BLaER1 (cell line): Measurements from ENCODE around the gene MAP2K2.

Experiments used
- H3K27ac ChIP-seq: shearing (Covaris generic); formaldehyde crosslinking; 2 replicates; pipeline ENCODE4 v1.8.1; 2022
- H3K27me3 ChIP-seq: shearing (Covaris generic); formaldehyde crosslinking; 2 replicates; pipeline ENCODE4 v1.8.1; 2022
- H3K36me3 ChIP-seq: shearing (Covaris generic); formaldehyde crosslinking; 2 replicates; pipeline ENCODE4 v1.8.1; 2022
- H3K4me1 ChIP-seq: shearing (Covaris generic); formaldehyde crosslinking; 2 replicates; pipeline ENCODE4 v1.8.1; 2022
- H3K4me2 ChIP-seq: shearing (Covaris generic); formaldehyde crosslinking; 2 replicates; pipeline ENCODE4 v1.8.1; 2022
- H3K4me3 ChIP-seq: shearing (Covaris generic); formaldehyde crosslinking; 2 replicates; pipeline ENCODE4 v1.8.1; 2022
- H3K9ac ChIP-seq: shearing (Covaris generic); formaldehyde crosslinking; 2 replicates; pipeline ENCODE4 v1.8.1; 2022
- H3K9me3 ChIP-seq: shearing (Covaris generic); formaldehyde crosslinking; 2 replicates; pipeline ENCODE4 v1.8.1; 2022
- H4K20me1 ChIP-seq: shearing (Covaris generic); formaldehyde crosslinking; 2 replicates; pipeline ENCODE4 v1.8.1; 2022
- Cebpa-rat ChIP-seq: shearing (Covaris generic); IDR thresholded peaks from 2 replicates; pipeline ENCODE4 v1.8.1; 2022

MAP2K2 gene

GRCh38 chr19:4045597-4046361 is 78.1 kb downstream of the MAP2K2 start:
- peaks cover 70% of the 10 kb centered on the region for H3K36me3 ChIP-seq
- H3K4me2 ChIP-seq = no peak overlapping the region

DNA sequence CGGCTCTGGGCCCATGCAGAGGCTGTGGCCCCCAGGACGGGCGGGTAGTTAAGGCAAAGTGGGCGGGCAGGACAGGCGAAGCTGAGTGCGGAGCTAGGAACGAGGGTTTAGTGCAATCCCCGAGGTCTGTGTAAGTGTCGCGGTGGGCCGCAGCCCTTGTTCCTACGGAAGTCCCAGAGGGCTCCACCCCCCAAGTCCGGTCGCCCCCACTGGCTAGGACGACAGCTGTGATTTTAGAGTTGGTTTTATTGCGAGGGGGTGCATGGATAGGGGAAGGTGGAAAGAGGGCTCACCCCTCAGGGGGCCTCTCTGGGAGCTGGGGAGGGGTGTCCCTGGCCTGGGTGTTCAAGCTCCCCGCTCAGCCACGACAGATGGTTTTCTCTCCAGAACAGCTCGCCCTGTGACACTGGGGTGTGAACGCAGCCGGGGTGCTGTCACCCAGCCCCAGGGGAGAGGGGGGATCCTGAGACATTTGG is 78.9 kb downstream of the MAP2K2 start:
- peaks cover 87% of the 10 kb centered on the region for H4K20me1 ChIP-seq
- H3K27me3 ChIP-seq = no peaks in the 10 kb centered on the region
- no peak overlapping the region for H3K27ac ChIP-seq
- H3K4me2 ChIP-seq = no peak overlapping the region
- no peak for TF ChIP-seq Cebpa-rat
- no peak overlapping the region for H3K4me3 ChIP-seq
- H3K4me1 ChIP-seq = no peaks in the 10 kb centered on the region
- no peaks in the 10 kb centered on the region for H3K9me3 ChIP-seq
- no peak overlapping the region for H3K9ac ChIP-seq
- H3K36me3 ChIP-seq = peaks cover 68% of the 10 kb centered on the region

More at GRCh38 chr19:4045597-4046361, 78.1 kb downstream of the MAP2K2 start:
- H3K4me1 ChIP-seq = no peaks in the 10 kb centered on the region
- no peak overlapping the region for H3K9ac ChIP-seq
- H3K9me3 ChIP-seq = no peaks in the 10 kb centered on the region
- TF ChIP-seq Cebpa-rat = no peak
- peaks cover 87% of the 10 kb centered on the region for H4K20me1 ChIP-seq
- no peak overlapping the region for H3K27ac ChIP-seq
- H3K4me3 ChIP-seq = no peak overlapping the region
- no peaks in the 10 kb centered on the region for H3K27me3 ChIP-seq

- Histone ChIP-seq H4K20me1 (peaks cover 87% of the 10 kb centered on the region), H3K4me3 (no peak overlapping the region), H3K9ac (no peak overlapping the region), H3K4me2 (no peak overlapping the region), H3K27me3 (no peaks in the 10 kb centered on the region), H3K9me3 (no peaks in the 10 kb centered on the region), H3K36me3 (peaks cover 61% of the 10 kb centered on the region), H3K4me1 (no peaks in the 10 kb centered on the region), H3K27ac (no peak overlapping the region)
- no peak for TF ChIP-seq Cebpa-rat
These were observed 79.8 kb downstream of the MAP2K2 start for GRCh38 chr19:4043966-4044715.

DNA sequence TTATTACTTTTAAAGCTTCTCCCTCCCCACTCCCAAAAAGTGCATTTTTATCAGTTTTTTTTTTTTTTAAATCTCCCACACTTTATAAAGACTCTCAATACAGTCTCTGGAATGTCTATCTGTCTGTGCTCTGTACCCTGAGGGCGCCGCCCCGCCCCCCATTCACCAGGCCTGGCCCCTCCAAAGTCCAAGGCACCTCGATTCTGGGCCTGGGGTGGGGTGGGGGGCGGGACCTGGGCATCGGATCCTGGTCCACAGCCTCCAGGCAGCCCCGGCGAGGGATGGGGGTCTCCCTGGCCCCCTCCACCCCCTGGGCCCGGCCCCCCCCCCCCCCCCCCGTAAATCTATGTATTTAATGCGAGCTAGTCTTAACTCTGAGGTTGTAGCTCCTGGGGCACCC is 80.5 kb downstream of the MAP2K2 start:
- Histone ChIP-seq H3K36me3 (peaks cover 63% of the 10 kb centered on the region), H3K9me3 (no peaks in the 10 kb centered on the region), H3K27me3 (no peaks in the 10 kb centered on the region), H3K9ac (no peak overlapping the region), H4K20me1 (peaks cover 87% of the 10 kb centered on the region), H3K4me1 (no peaks in the 10 kb centered on the region), H3K27ac (no peak overlapping the region), H3K4me2 (no peak overlapping the region), H3K4me3 (no peak overlapping the region)
- no peak for TF ChIP-seq Cebpa-rat

- Histone ChIP-seq H3K9me3 (no peaks in the 10 kb centered on the region), H3K27ac (no peak overlapping the region), H3K4me2 (no peak overlapping the region), H3K9ac (no peak overlapping the region), H4K20me1 (peaks cover 82% of the 10 kb centered on the region), H3K4me3 (no peak overlapping the region), H3K36me3 (peaks cover 61% of the 10 kb centered on the region), H3K27me3 (no peaks in the 10 kb centered on the region), H3K4me1 (no peaks in the 10 kb centered on the region)
- TF ChIP-seq Cebpa-rat = no peak
These were observed 81.2 kb downstream of the MAP2K2 start for GRCh38 chr19:4042731-4043082.

DNA sequence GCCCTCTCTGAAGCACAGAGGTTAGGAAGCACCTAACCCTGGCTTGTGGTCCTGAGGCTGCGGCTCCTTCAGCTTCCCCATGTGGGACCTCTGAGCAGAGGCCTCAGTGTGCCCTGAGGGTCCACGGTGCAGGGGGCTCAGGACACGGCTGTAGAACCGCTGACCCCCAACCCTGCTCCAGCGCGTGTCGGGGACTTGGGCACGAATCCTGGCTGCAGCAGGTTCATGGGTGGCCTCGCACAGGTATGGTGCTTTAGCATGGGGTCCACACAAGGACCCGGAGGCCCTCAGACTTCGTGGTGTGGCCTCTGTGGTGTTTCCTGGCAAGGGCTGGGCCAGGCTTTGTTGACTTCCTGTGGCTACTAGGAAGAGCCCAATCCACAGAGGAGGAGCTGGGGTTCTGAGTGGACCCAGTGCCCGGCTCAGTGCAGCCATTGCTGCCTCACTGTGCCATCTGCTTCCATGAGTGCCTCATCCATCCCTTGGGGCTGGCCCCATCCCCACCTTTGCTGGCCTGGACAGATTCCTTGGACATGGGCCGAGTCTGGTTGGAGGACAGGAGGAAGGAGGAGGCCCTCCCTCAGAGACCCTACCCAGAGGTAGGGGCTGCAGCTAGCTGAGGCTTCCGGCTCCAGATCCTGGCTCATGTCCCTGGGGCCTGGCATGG is 81.7 kb downstream of the MAP2K2 start:
- Histone ChIP-seq H3K27ac (no peak overlapping the region), H3K4me2 (no peak overlapping the region), H3K9ac (no peak overlapping the region), H3K4me1 (no peaks in the 10 kb centered on the region), H3K9me3 (no peaks in the 10 kb centered on the region), H4K20me1 (peaks cover 81% of the 10 kb centered on the region), H3K27me3 (no peaks in the 10 kb centered on the region), H3K36me3 (peaks cover 63% of the 10 kb centered on the region), H3K4me3 (no peak overlapping the region)
- TF ChIP-seq Cebpa-rat = no peak
